AG09319 (cell line): Measurements from ENCODE around the gene CALR3.

Experiments used
- DNase-seq: peaks from one replicate; pipeline ENCODE4 v3.0.0-alpha.2; 2010; ENCODE audit warnings: low read depth; ENCODE audit errors: extremely low read depth
- CTCF ChIP-seq: IDR thresholded peaks from 2 replicates; pipeline ENCODE4 v1.5.1; 2011; ENCODE audit warnings: low read depth, mild to moderate bottlenecking, inconsistent platforms, low read length, moderate library complexity

The CALR3 gene

GRCh38 chr19:16520986-16521624 lies 25.1 kb upstream of the CALR3 start:
- DNase-seq: no peak
- TF ChIP-seq CTCF: no peak

- no peak for DNase-seq
- no peak for TF ChIP-seq CTCF
These were observed 24.4 kb upstream of the CALR3 start for GRCh38 chr19:16520074-16520973.

- no peak for TF ChIP-seq CTCF
- DNase-seq: no peak
These were observed 23.3 kb upstream of the CALR3 start for GRCh38 chr19:16519230-16519687.

- no peak for DNase-seq
- TF ChIP-seq CTCF: no peak; the same call in none of the 2 replicates
These were observed 22.7 kb upstream of the CALR3 start for GRCh38 chr19:16518483-16519229.

- no peak for DNase-seq
- TF ChIP-seq CTCF: no peak
These were observed 22.1 kb upstream of the CALR3 start for GRCh38 chr19:16518061-16518460.

GRCh38 chr19:16516923-16517610 lies 21.1 kb upstream of the CALR3 start:
- TF ChIP-seq CTCF: no peak
- DNase-seq: no peak
